SU-DHL-6 (cell line): ENCODE measurements around the gene TMEM242.

ENCODE experiments used
- H2AFZ ChIP-seq: fragments of 200-600 bp; sonication (generic); 2 replicates; pipeline ENCODE4 v1.6.1; 2014; ENCODE audit warnings: low read depth, mild to moderate bottlenecking, moderate library complexity, mixed read lengths, antibody characterized with exemption, low read length; ENCODE audit not compliant: severe bottlenecking
- H3F3A ChIP-seq: fragments of 200-600 bp; shearing (Covaris generic); 2 replicates; pipeline ENCODE4 v1.6.0; 2016; ENCODE audit warnings: antibody characterized with exemption, mild to moderate bottlenecking; ENCODE audit not compliant: insufficient read depth
- H3K27ac ChIP-seq: fragments of 200-600 bp; sonication (generic); 2 replicates; pipeline ENCODE4 v1.5.1; 2016; ENCODE audit warnings: low read depth, mild to moderate bottlenecking, low read length, moderate library complexity, mixed read lengths
- H3K27me3 ChIP-seq: fragments of 200-600 bp; sonication (generic), shearing (Covaris generic); 2 replicates; pipeline ENCODE4 v1.6.0; 2014; ENCODE audit warnings: mild to moderate bottlenecking, low read length
- H3K36me3 ChIP-seq: fragments of 200-600 bp; sonication (generic); 2 replicates; pipeline ENCODE4 v1.6.1; 2014; ENCODE audit warnings: mild to moderate bottlenecking, low read length, mixed read lengths
- H3K4me2 ChIP-seq: fragments of 300-600, 200-600 bp; shearing (Covaris generic), sonication (generic); 2 replicates; pipeline ENCODE4 v1.6.0; 2014; ENCODE audit warnings: low read length, low read depth, mild to moderate bottlenecking; ENCODE audit not compliant: poor library complexity, severe bottlenecking
- H3K4me3 ChIP-seq: fragments of 200-600 bp; sonication (generic); 2 replicates; pipeline ENCODE4 v1.5.1; 2014; ENCODE audit warnings: antibody characterized with exemption, low read length, mild to moderate bottlenecking, mixed read lengths; ENCODE audit not compliant: insufficient read depth, poor library complexity, severe bottlenecking
- H3K79me2 ChIP-seq: fragments of 200-600 bp; sonication (generic); 2 replicates; pipeline ENCODE4 v1.6.1; 2014; ENCODE audit warnings: mild to moderate bottlenecking, low read length, moderate library complexity; ENCODE audit not compliant: insufficient read depth
- H3K9ac ChIP-seq: fragments of 200-600 bp; sonication (generic); 2 replicates; pipeline ENCODE4 v1.7.0; 2014; ENCODE audit warnings: mild to moderate bottlenecking, low read length
- H3K9me2 ChIP-seq: fragments of 200-600 bp; sonication (generic); replicated peaks from 2 replicates; pipeline ENCODE4 v1.6.1; 2014; ENCODE audit warnings: low read length; ENCODE audit not compliant: insufficient read depth
- H3K9me3 ChIP-seq: fragments of 200-600 bp; sonication (generic); 2 replicates; pipeline ENCODE4 v1.6.1; 2014; ENCODE audit warnings: low read length, mixed read lengths; ENCODE audit not compliant: insufficient read depth
- H4K20me1 ChIP-seq: fragments of 200-600 bp; sonication (generic); 2 replicates; pipeline ENCODE4 v1.6.1; 2014; ENCODE audit warnings: low read depth, mild to moderate bottlenecking, antibody characterized with exemption, low read length, moderate library complexity, mixed read lengths
- EZH2phosphoT487 ChIP-seq: fragments of 200-600 bp; sonication (generic), shearing (Covaris generic); conservative IDR thresholded peaks from 2 replicates; pipeline ENCODE4 v1.6.1; 2018; ENCODE audit warnings: mild to moderate bottlenecking, antibody characterized with exemption, low read length, moderate library complexity, mixed read lengths
- TF ChIP-seq, protein P1 (sequence below): fragments of 200-600 bp; sonication (generic); IDR thresholded peaks from one replicate; pipeline ENCODE4 v1.5.1; 2017; ENCODE audit warnings: antibody characterized with exemption, mild to moderate bottlenecking, low read length, moderate library complexity; ENCODE audit not compliant: insufficient read depth, poor library complexity, severe bottlenecking

TMEM242 gene

DNA sequence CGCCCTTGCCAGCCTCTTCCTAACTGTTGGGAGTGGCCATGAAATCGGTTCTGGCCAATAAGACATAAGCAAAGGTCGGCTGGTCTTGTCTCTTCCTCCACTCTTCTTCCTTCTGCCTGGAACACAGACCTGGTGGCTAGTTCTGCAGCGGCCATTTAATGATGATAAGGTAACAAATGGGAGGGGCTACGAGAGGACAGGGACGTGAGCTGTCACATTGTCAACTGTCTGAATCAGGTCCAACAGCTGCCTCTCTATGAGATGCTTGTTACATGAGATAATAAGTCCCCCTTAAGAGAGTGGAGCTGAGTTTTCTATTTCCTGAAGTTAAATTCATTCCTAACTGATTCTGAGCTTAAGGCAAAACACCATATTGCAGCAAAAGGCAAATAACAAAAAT lies 12.5 kb upstream of the TMEM242 start:
- no peaks in the 10 kb centered on the region for H3K9me3 ChIP-seq
- no peaks in the 10 kb centered on the region for H3K79me2 ChIP-seq
- no peaks in the 10 kb centered on the region for H4K20me1 ChIP-seq
- no peak overlapping the region for H2AFZ ChIP-seq
- H3K4me2 ChIP-seq = no peak overlapping the region
- H3K4me3 ChIP-seq = no peak overlapping the region
- H3K27me3 ChIP-seq = no peaks in the 10 kb centered on the region
- H3K9ac ChIP-seq = no peak overlapping the region
- H3K27ac ChIP-seq = no peak overlapping the region
- no peaks in the 10 kb centered on the region for H3F3A ChIP-seq
- H3K9me2 ChIP-seq = no peaks in the 10 kb centered on the region
- no peak for TF ChIP-seq EZH2phosphoT487
- TF ChIP-seq, protein P1, sequence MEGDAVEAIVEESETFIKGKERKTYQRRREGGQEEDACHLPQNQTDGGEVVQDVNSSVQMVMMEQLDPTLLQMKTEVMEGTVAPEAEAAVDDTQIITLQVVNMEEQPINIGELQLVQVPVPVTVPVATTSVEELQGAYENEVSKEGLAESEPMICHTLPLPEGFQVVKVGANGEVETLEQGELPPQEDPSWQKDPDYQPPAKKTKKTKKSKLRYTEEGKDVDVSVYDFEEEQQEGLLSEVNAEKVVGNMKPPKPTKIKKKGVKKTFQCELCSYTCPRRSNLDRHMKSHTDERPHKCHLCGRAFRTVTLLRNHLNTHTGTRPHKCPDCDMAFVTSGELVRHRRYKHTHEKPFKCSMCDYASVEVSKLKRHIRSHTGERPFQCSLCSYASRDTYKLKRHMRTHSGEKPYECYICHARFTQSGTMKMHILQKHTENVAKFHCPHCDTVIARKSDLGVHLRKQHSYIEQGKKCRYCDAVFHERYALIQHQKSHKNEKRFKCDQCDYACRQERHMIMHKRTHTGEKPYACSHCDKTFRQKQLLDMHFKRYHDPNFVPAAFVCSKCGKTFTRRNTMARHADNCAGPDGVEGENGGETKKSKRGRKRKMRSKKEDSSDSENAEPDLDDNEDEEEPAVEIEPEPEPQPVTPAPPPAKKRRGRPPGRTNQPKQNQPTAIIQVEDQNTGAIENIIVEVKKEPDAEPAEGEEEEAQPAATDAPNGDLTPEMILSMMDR = no peak
- no peaks in the 10 kb centered on the region for H3K36me3 ChIP-seq

GRCh38 chr6:157333956-157334355 lies 10.6 kb upstream of the TMEM242 start:
- no peak overlapping the region for H3K4me2 ChIP-seq
- no peaks in the 10 kb centered on the region for H3K27me3 ChIP-seq
- H3K9me2 ChIP-seq = no peaks in the 10 kb centered on the region
- H3K79me2 ChIP-seq = no peaks in the 10 kb centered on the region
- no peaks in the 10 kb centered on the region for H3K9me3 ChIP-seq
- H3K27ac ChIP-seq = no peak overlapping the region
- no peaks in the 10 kb centered on the region for H4K20me1 ChIP-seq
- TF ChIP-seq EZH2phosphoT487 = no peak
- TF ChIP-seq, protein P1 = no peak
- H3K4me3 ChIP-seq = no peak overlapping the region
- H3K9ac ChIP-seq = no peak overlapping the region
- H3F3A ChIP-seq = no peaks in the 10 kb centered on the region
- H2AFZ ChIP-seq = no peak overlapping the region
- no peaks in the 10 kb centered on the region for H3K36me3 ChIP-seq

DNA sequence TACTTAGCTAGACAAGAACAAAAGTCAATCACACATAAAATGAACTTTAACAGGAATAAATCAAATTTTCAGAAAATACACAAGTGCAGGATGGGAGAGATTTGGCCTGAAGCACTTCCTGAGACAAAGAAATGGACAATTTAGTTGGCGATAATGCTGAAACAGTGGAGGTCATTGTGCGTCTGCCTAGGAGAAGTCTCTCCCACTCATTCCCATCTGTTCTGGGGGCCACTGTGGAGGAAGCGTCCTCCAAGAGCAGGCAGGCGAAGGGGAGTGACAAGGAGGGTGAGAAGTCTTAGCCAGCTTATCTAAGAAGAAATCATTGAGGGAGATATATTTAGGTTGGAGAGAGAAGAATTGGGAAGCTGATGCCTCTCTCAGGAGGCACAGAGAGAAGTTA lies 10.2 kb upstream of the TMEM242 start:
- Histone ChIP-seq H3K9me3 (no peaks in the 10 kb centered on the region), H4K20me1 (no peaks in the 10 kb centered on the region), H2AFZ (no peak overlapping the region), H3F3A (no peaks in the 10 kb centered on the region), H3K4me3 (no peak overlapping the region), H3K4me2 (no peak overlapping the region), H3K27ac (no peak overlapping the region), H3K9me2 (no peaks in the 10 kb centered on the region), H3K79me2 (no peaks in the 10 kb centered on the region), H3K36me3 (no peaks in the 10 kb centered on the region), H3K9ac (no peak overlapping the region), H3K27me3 (no peaks in the 10 kb centered on the region)
- TF ChIP-seq, protein P1 = no peak
- TF ChIP-seq EZH2phosphoT487 = no peak
